Daoy (cell line): ENCODE results near the gene MBNL1. TPM values are rescaled to one million over a fixed set of nuclear protein-coding genes. Genes with fewer than 3 reads are reported as not detected.
"Not testable (repeated sequence)": the region's sequence is repeated elsewhere in the genome, so short reads cannot be mapped to it uniquely, and the experiment has no call there.

Experiments used
- DNase-seq: peaks from one replicate; pipeline ENCODE4 v3.0.0-alpha.2; 2015; ENCODE audit warnings: low read depth
- total RNA-seq: library from RNA; depleted of rRNA; stranded (reverse); fragments of >200 nt; shearing (Covaris generic); gene quantifications from 2 replicates; pipeline ENCODE4 v1.2.3, GENCODE V29; 2014

Gene MBNL1
- total RNA-seq, 1 experiment from 2014 or later, result 124 TPM

- DNase-seq, result no peak
Measured at GRCh38 chr3:152400887-152401286, 132.2 kb downstream of the MBNL1 start.

- DNase-seq, result no peak
Measured at GRCh38 chr3:152402695-152403451, 134.1 kb downstream of the MBNL1 start.

- DNase-seq, result no peak
Measured at GRCh38 chr3:152403632-152404066, 134.9 kb downstream of the MBNL1 start.

- no peak for DNase-seq
Measured at GRCh38 chr3:152404976-152405375, 136.2 kb downstream of the MBNL1 start.

- DNase-seq, result no peak
Measured at GRCh38 chr3:152405915-152406802, 137.4 kb downstream of the MBNL1 start.

- no peak for DNase-seq
Measured at GRCh38 chr3:152413240-152413639, 144.5 kb downstream of the MBNL1 start.

- DNase-seq, result no peak
Measured at GRCh38 chr3:152416808-152417580, 148.3 kb downstream of the MBNL1 start.

GRCh38 chr3:152419748-152420147, 151.0 kb downstream of the MBNL1 start:
- no peak for DNase-seq

GRCh38 chr3:152421162-152421561, 152.4 kb downstream of the MBNL1 start:
- no peak for DNase-seq

- no peak for DNase-seq
Measured at GRCh38 chr3:152426393-152426792, 157.7 kb downstream of the MBNL1 start.

- no peak for DNase-seq
Measured at GRCh38 chr3:152428577-152428976, 159.8 kb downstream of the MBNL1 start.

GRCh38 chr3:152430223-152431002, 161.7 kb downstream of the MBNL1 start:
- no peak for DNase-seq

GRCh38 chr3:152434142-152434541, 165.4 kb downstream of the MBNL1 start:
- DNase-seq, result no peak

GRCh38 chr3:152435210-152435609, 166.5 kb downstream of the MBNL1 start:
- DNase-seq, result not testable (repeated sequence)

- DNase-seq, result no peak
Measured at GRCh38 chr3:152436707-152437590, 168.2 kb downstream of the MBNL1 start.

- DNase-seq, result no peak
Measured at GRCh38 chr3:152438181-152438580, 169.5 kb downstream of the MBNL1 start.

GRCh38 chr3:152438706-152439105, 170.0 kb downstream of the MBNL1 start:
- no peak for DNase-seq

GRCh38 chr3:152440243-152440642, 171.5 kb downstream of the MBNL1 start:
- DNase-seq, result not testable (repeated sequence)

- DNase-seq, result no peak
Measured at GRCh38 chr3:152443212-152444023, 174.7 kb downstream of the MBNL1 start.
